K562 (cell line): Measurements from ENCODE around the gene KCNK6. TPM values are rescaled to one million over a fixed set of nuclear protein-coding genes. Genes with fewer than 3 reads are reported as not detected.

Experiments
- CREBBP ChIP-seq: IDR thresholded peaks from one replicate; pipeline ENCODE4 v1.6.1; 2012; ENCODE audit warnings: low read depth, mild to moderate bottlenecking, control low read depth, inconsistent platforms, low read length
- CTCF ChIP-seq, 3 experiments: IDR thresholded peaks in 2 of 3; conservative IDR thresholded peaks in 1 of 3; 2 replicates each; pipeline ENCODE4 v1.5.1; 2011 to 2012; ENCODE audit warnings: low read length in 3 of 3, mild to moderate bottlenecking in 3 of 3, control low read depth in 2 of 3, improper control_type of control experiment in 1 of 3, inconsistent platforms in 1 of 3, low read depth in 1 of 3, mixed read lengths in 1 of 3, moderate library complexity in 1 of 3; ENCODE audit not compliant: insufficient read depth in 2 of 3
- FOXP1 ChIP-seq: sonication (generic); formaldehyde crosslinking; IDR thresholded peaks from 2 replicates; pipeline ENCODE4 v1.8.0; 2022; ENCODE audit warnings: mild to moderate bottlenecking, missing genetic modification reagents
- SUPT5H ChIP-seq: fragments of 450-650 bp; IDR thresholded peaks from 2 replicates; pipeline ENCODE4 v1.6.1; 2016
- TCF15 ChIP-seq: fragments of 250-450 bp; sonication (Bioruptor Pico); IDR thresholded peaks from 2 replicates; pipeline ENCODE4 v1.8.0; 2022; ENCODE audit warnings: moderate library complexity, mild to moderate bottlenecking, inconsistent platforms
- polyA plus RNA-seq, 8 experiments: library from polyadenylated mRNA; depleted of rRNA in 4 of 8; stranded (reverse) in 5 of 8; unstranded in 3 of 8; fragments of >200 nt; fragmentation: Nextera tagmentation in 2 of 8; fragmentation: Illumina TruSeq in 1 of 8; extraction: Ambion mirVana in 2 of 8; extraction: Trizol in 1 of 8; gene quantifications; 2 replicates each; pipeline versions ENCODE4 v1.2.1 to v1.2.3, GENCODE V29; 2011 to 2014; ENCODE audit warnings: inconsistent platforms in 1 of 8, missing spikeins in 1 of 8
- total RNA-seq, 7 experiments: library from RNA; depleted of rRNA in 6 of 7; stranded (reverse); fragments of >200 nt in 6 of 7; fragmentation: Illumina TruSeq in 2 of 7; extraction: Trizol in 2 of 7; gene quantifications; 2 replicates each; pipeline versions ENCODE4 v1.2.1 to v1.2.3, GENCODE V29; 2011 to 2021; ENCODE audit warnings: low replicate concordance in 1 of 7
- TF ChIP-seq, protein P1 (sequence below): fragments of 250-450 bp; sonication (Bioruptor Pico); IDR thresholded peaks from 2 replicates; pipeline ENCODE4 v1.4.0; 2020; ENCODE audit warnings: mild to moderate bottlenecking, moderate library complexity
- TF ChIP-seq, protein P2 (sequence below), 2 experiments: fragments of 450-650 bp in 1 of 2; sonication (generic) in 1 of 2; formaldehyde crosslinking in 1 of 2; IDR thresholded peaks; 2 replicates each; pipeline versions ENCODE4 v1.7.1 to v1.9.0; 2016 to 2022; ENCODE audit warnings: inconsistent platforms in 1 of 2, mild to moderate bottlenecking in 1 of 2, missing genetic modification reagents in 1 of 2
- TF ChIP-seq, protein P3 (sequence below): fragments of 450-650 bp; IDR thresholded peaks from 2 replicates; pipeline ENCODE4 v1.6.1; 2016; ENCODE audit warnings: borderline replicate concordance

KCNK6 gene
- total and polyA plus RNA-seq, 9 of the 15 experiments (the other 6 are each of a cell fraction or from before 2014, with no cell fraction given): 0.05 to 0.42 (median 0.15) TPM

DNA sequence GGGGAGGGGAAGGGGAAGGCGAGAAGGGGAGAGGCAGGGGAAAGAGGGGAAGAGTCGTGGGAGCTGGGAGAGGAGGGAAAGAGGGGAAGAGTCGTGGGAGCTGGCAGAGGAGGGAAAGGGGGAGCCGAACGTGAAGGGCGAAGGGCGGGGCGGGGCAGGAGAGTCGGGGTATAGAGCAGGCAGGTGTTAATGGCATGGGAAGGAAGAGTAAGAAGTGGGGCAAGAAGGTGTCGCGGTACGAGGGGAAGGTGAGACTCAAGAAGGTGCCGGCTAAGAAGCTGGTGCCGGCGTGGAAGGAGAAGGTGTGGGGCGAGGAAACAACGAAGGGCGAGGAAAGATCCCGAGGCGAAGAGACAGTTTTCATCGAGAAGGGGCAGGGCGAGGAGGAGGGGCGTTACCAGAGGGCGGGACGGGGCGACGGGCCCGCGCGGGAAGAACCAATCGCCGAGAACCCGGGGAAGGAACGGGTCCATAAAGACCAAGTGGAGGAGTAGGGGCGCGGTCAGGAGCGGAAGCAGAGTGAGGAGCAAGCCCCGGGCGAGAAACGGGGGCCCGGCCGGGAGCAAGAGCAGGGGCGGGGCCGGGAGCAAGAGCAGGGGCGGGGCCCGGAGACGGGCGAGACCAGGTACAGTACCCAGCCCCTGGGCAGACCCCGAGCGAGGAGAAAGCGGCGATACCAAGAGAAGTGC lies 16.4 kb downstream of the KCNK6 start (continued):
- TF ChIP-seq, protein P1, sequence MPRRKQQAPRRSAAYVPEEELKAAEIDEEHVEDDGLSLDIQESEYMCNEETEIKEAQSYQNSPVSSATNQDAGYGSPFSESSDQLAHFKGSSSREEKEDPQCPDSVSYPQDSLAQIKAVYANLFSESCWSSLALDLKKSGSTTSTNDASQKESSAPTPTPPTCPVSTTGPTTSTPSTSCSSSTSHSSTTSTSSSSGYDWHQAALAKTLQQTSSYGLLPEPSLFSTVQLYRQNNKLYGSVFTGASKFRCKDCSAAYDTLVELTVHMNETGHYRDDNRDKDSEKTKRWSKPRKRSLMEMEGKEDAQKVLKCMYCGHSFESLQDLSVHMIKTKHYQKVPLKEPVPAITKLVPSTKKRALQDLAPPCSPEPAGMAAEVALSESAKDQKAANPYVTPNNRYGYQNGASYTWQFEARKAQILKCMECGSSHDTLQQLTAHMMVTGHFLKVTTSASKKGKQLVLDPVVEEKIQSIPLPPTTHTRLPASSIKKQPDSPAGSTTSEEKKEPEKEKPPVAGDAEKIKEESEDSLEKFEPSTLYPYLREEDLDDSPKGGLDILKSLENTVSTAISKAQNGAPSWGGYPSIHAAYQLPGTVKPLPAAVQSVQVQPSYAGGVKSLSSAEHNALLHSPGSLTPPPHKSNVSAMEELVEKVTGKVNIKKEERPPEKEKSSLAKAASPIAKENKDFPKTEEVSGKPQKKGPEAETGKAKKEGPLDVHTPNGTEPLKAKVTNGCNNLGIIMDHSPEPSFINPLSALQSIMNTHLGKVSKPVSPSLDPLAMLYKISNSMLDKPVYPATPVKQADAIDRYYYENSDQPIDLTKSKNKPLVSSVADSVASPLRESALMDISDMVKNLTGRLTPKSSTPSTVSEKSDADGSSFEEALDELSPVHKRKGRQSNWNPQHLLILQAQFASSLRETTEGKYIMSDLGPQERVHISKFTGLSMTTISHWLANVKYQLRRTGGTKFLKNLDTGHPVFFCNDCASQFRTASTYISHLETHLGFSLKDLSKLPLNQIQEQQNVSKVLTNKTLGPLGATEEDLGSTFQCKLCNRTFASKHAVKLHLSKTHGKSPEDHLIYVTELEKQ (CRISPR knock-in tag): no peak
- TF ChIP-seq FOXP1 (no peak), CREBBP (no peak), CTCF (IDR thresholded peaks at IDR 0.05 in 2 of 3, conservative IDR thresholded peaks at IDR 0.05 in 1 of 3; ENCODE audit: insufficient read depth in 2 of 3, low read depth in 1 of 3, low read length in 3 of 3) (no peak), SUPT5H (peak; percentile 79), TCF15 (CRISPR knock-in tag) (no peak)
- TF ChIP-seq, protein P2, sequence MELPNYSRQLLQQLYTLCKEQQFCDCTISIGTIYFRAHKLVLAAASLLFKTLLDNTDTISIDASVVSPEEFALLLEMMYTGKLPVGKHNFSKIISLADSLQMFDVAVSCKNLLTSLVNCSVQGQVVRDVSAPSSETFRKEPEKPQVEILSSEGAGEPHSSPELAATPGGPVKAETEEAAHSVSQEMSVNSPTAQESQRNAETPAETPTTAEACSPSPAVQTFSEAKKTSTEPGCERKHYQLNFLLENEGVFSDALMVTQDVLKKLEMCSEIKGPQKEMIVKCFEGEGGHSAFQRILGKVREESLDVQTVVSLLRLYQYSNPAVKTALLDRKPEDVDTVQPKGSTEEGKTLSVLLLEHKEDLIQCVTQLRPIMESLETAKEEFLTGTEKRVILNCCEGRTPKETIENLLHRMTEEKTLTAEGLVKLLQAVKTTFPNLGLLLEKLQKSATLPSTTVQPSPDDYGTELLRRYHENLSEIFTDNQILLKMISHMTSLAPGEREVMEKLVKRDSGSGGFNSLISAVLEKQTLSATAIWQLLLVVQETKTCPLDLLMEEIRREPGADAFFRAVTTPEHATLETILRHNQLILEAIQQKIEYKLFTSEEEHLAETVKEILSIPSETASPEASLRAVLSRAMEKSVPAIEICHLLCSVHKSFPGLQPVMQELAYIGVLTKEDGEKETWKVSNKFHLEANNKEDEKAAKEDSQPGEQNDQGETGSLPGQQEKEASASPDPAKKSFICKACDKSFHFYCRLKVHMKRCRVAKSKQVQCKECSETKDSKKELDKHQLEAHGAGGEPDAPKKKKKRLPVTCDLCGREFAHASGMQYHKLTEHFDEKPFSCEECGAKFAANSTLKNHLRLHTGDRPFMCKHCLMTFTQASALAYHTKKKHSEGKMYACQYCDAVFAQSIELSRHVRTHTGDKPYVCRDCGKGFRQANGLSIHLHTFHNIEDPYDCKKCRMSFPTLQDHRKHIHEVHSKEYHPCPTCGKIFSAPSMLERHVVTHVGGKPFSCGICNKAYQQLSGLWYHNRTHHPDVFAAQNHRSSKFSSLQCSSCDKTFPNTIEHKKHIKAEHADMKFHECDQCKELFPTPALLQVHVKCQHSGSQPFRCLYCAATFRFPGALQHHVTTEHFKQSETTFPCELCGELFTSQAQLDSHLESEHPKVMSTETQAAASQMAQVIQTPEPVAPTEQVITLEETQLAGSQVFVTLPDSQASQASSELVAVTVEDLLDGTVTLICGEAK (IDR thresholded peaks at IDR 0.05): peak; percentile 58; the same call in 1 of the 2 replicates
- TF ChIP-seq, protein P2 (CRISPR knock-in tag; IDR thresholded peaks at IDR 0.05): no peak
- TF ChIP-seq, protein P3, sequence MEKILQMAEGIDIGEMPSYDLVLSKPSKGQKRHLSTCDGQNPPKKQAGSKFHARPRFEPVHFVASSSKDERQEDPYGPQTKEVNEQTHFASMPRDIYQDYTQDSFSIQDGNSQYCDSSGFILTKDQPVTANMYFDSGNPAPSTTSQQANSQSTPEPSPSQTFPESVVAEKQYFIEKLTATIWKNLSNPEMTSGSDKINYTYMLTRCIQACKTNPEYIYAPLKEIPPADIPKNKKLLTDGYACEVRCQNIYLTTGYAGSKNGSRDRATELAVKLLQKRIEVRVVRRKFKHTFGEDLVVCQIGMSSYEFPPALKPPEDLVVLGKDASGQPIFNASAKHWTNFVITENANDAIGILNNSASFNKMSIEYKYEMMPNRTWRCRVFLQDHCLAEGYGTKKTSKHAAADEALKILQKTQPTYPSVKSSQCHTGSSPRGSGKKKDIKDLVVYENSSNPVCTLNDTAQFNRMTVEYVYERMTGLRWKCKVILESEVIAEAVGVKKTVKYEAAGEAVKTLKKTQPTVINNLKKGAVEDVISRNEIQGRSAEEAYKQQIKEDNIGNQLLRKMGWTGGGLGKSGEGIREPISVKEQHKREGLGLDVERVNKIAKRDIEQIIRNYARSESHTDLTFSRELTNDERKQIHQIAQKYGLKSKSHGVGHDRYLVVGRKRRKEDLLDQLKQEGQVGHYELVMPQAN: peak; percentile 88
